ENCODE data around the gene SREBF1.

Gene SREBF1

GRCh38 chr17:17792551-17793377, 44.0 kb downstream of the SREBF1 start:
- Histone ChIP-seq H3K79me2 (ENCODE audit: insufficient read depth, low read length) (peaks cover 60% of the 10 kb centered on the region), H3K27ac (ENCODE audit: low read length) (no peak overlapping the region; the same call in 1 of the 2 replicates), H3K4me2 (ENCODE audit: insufficient read depth, low read length) (no peak overlapping the region), H3K9ac (ENCODE audit: low read depth, low read length) (no peak overlapping the region), H3K27me3 (ENCODE audit: insufficient read depth, low read length, poor library complexity) (no peaks in the 10 kb centered on the region), H4K20me1 (ENCODE audit: insufficient read depth, low read length) (peaks cover 87% of the 10 kb centered on the region), H3K4me1 (ENCODE audit: insufficient read depth, low read length) (no peaks in the 10 kb centered on the region), H3K36me3 (ENCODE audit: insufficient read depth, low read length) (peaks cover 53% of the 10 kb centered on the region), H2AFZ (ENCODE audit: low read depth, low read length) (no peak overlapping the region), H3K4me3 (ENCODE audit: low read depth in 1 of 2, low read length in 2 of 2) (no peak overlapping the region), H3K9me3 (ENCODE audit: insufficient read depth, low read length, severe bottlenecking) (no peaks in the 10 kb centered on the region)
- peak; percentile 73 for ATAC-seq (ENCODE audit: insufficient read depth, low read depth)
- TF ChIP-seq EZH2 (IDR thresholded peaks at IDR 0.05; ENCODE audit: borderline replicate concordance, low read depth, low read length, severe bottlenecking), result no peak
- no peak for TF ChIP-seq CTCF (IDR thresholded peaks at IDR 0.05; ENCODE audit: borderline replicate concordance, extremely low read depth, low read length, poor library complexity, severe bottlenecking)
- DNase-seq, result peak; percentile 52

- Histone ChIP-seq H3K79me2 (ENCODE audit: insufficient read depth, low read length) (peaks cover 64% of the 10 kb centered on the region), H3K4me2 (ENCODE audit: insufficient read depth, low read length) (no peak overlapping the region), H3K27me3 (ENCODE audit: insufficient read depth, low read length, poor library complexity) (no peaks in the 10 kb centered on the region), H3K9me3 (ENCODE audit: insufficient read depth, low read length, severe bottlenecking) (no peaks in the 10 kb centered on the region), H2AFZ (ENCODE audit: low read depth, low read length) (no peak overlapping the region), H3K9ac (ENCODE audit: low read depth, low read length) (no peak overlapping the region), H3K4me3 (ENCODE audit: low read depth in 1 of 2, low read length in 2 of 2) (no peak overlapping the region), H3K4me1 (ENCODE audit: insufficient read depth, low read length) (no peaks in the 10 kb centered on the region), H3K27ac (ENCODE audit: low read length) (no peak overlapping the region), H3K36me3 (ENCODE audit: insufficient read depth, low read length) (peaks cover 46% of the 10 kb centered on the region), H4K20me1 (ENCODE audit: insufficient read depth, low read length) (peaks cover 89% of the 10 kb centered on the region)
- no peak for ATAC-seq (ENCODE audit: insufficient read depth, low read depth)
- DNase-seq, result no peak
- TF ChIP-seq EZH2 (IDR thresholded peaks at IDR 0.05; ENCODE audit: borderline replicate concordance, low read depth, low read length, severe bottlenecking), result no peak
- TF ChIP-seq CTCF (IDR thresholded peaks at IDR 0.05; ENCODE audit: borderline replicate concordance, extremely low read depth, low read length, poor library complexity, severe bottlenecking), result no peak
Observed at GRCh38 chr17:17792037-17792550, 44.7 kb downstream of the SREBF1 start.

- DNase-seq, result no peak
- H3K27me3 ChIP-seq (ENCODE audit: insufficient read depth, low read length, poor library complexity), result no peaks in the 10 kb centered on the region
- TF ChIP-seq EZH2 (IDR thresholded peaks at IDR 0.05; ENCODE audit: borderline replicate concordance, low read depth, low read length, severe bottlenecking) (no peak), CTCF (IDR thresholded peaks at IDR 0.05; ENCODE audit: borderline replicate concordance, extremely low read depth, low read length, poor library complexity, severe bottlenecking) (no peak)
- peaks cover 75% of the 10 kb centered on the region for H3K79me2 ChIP-seq (ENCODE audit: insufficient read depth, low read length)
- peaks cover 34% of the 10 kb centered on the region for H3K36me3 ChIP-seq (ENCODE audit: insufficient read depth, low read length)
- no peaks in the 10 kb centered on the region for H3K9me3 ChIP-seq (ENCODE audit: insufficient read depth, low read length, severe bottlenecking)
- no peak overlapping the region for H3K4me2 ChIP-seq (ENCODE audit: insufficient read depth, low read length)
- no peak overlapping the region for H2AFZ ChIP-seq (ENCODE audit: low read depth, low read length)
- H3K4me3 ChIP-seq (ENCODE audit: low read depth in 1 of 2, low read length in 2 of 2), result no peak overlapping the region
- no peak overlapping the region for H3K9ac ChIP-seq (ENCODE audit: low read depth, low read length)
- no peak overlapping the region for H3K27ac ChIP-seq (ENCODE audit: low read length)
- no peak for ATAC-seq (ENCODE audit: insufficient read depth, low read depth)
- H4K20me1 ChIP-seq (ENCODE audit: insufficient read depth, low read length), result peaks cover 97% of the 10 kb centered on the region
- no peaks in the 10 kb centered on the region for H3K4me1 ChIP-seq (ENCODE audit: insufficient read depth, low read length)
Observed at GRCh38 chr17:17790637-17791464, 45.9 kb downstream of the SREBF1 start.
